NK-92 treated with Interleukin-12 subunit alpha and Interleukin-12 subunit beta, amount 100 ng/mL, for 24 hours (cell line): ENCODE data around the gene GDF11.

Experiments
- DNase-seq: peaks from one replicate; lab custom pipeline; 2025; lab: John Stamatoyannopoulos, UW

GDF11 gene

GRCh38 chr12:55707219-55707671, 35.7 kb upstream of the GDF11 start:
- DNase-seq, result no peak

- DNase-seq, result no peak
Observed at GRCh38 chr12:55707841-55708694, 34.9 kb upstream of the GDF11 start, which contains the start of gene ITGA7. TSS of gene ITGA7 (minus strand) at chr12:55707904. CDS start at chr12:55707682, 222 bp downstream.

DNA sequence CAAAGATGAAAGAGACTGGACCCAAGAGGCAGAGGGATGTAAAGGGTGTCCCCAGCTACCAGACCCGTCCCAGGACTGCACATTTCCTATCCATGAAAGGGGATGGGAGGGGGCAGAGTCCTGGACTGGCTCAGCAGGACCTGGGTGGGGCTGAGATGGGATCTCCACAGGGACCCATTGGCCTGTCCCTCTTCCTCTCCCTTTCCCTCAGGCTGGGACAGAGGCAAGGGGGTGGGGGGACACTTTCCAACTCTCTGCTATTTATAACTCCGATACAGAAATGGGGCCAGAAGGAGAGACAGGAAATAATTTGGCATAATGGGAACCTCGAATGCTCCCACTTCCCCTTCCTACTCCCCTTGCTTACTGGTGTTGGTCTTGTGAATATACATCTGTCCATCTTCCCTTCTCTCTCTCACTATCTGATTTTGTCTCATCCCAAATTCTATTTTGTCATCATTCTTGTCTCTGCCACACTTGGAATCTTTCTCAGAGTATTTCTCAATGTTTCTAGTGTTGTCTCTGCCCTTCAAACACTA, 34.2 kb upstream of the GDF11 start:
- DNase-seq, result no peak

DNA sequence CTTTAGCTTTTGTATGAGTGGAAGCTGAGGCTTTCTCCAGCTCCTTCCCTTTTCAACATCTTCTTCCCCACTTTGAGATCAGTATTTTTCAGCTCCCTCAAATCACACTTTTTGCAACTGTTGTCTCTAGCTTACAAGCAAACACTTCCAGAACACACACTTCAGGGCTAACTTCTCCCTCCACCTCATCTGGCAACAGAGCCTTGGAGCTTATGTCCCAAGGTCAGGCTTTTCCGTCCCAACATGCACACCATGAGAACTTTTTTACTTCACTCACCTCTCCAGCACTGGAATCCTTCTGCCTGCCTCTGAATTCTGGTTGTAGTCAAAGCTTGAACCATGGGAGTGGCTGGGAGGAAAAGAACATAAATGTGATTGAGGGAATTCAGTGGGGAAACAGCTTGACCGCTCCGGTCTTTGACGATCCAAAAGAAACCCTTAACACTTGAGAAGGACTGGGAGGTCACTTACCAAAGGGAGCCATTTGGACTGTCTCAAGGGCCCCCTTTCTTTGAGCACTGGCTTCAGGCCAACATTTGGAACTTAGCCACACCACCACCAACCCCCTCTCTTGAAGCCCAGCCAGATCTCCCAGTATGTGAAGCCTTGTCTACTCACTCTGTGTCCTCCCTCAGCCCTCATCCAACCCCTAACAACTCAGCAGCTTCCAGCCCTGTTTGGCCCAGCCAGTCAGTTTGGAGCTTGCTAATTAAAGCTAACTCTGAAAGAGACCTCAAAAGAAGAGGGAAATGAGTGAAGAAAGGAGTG, 31.0 kb upstream of the GDF11 start:
- no peak for DNase-seq

DNA sequence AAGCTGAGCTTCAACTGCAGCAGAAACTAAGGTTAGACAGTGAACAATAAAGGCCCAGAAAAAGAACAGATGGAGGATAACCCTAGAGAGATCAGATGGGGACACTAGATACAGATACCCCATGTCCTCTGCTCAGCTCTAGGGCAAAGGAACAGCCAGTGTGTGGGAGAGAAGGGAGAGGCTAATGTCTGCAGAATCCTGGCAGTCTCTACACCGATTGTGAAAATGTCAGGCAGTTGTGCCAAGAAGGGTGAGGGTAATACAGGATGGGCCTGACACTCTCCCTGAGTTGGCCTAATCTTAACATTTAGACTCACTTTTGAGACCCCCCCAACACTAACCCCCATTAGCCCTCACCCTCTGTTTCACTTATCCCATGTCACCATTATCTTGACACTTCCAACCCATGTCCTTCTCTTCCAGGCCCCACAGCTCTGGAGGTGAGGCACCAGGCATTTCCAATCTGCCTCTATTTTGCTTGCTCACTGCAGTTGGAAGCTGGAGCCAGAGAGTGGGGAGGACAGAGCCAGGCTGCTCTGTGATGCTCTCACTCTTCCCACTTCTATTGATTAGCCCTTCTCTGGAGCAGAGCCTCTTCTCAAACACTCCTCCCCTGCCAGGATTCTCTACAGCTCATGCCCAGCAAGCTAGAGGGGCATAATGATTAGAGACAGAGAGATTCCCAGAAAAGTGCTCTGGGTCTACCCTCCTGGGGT, 30.1 kb upstream of the GDF11 start:
- DNase-seq, result no peak

- DNase-seq, result no peak
Observed at GRCh38 chr12:55713721-55714120, 29.2 kb upstream of the GDF11 start.

GRCh38 chr12:55715169-55715764, 27.7 kb upstream of the GDF11 start:
- no peak for DNase-seq

DNA sequence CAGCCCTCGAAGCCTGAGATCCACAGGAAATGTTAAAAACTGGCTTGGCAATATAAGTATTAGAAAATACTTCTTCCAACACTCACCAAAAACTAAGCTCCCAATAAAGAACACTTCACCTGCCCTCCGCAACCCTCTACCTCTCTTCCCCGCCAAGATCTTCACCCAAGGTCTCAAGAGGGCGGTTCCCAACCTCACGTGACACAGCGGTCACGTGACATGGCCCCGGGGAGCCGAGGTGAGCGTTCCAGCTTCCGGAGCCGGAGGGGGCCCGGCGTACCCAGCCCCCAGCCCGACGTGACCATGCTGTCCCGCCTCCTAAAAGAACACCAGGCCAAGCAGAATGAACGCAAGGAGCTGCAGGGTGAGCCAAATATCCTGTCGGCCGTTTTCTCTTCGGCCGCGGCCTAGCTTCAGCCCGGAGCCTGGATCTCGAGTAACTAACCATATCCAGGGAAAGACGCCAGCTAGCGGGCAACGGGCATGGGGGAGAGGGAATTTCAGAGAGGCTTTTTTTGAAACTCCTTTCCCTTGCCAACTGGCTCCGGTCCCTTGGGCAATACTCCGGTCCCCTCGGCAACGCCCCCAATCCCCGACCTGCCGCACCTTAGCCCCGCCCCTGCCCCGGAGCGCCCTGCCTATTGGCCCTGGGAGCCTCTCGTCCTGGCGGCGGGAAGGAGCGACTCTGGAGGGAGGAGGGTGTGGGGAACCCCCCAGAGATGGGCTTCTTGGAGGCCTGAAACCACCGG, 26.9 kb upstream of the GDF11 start, which contains the start of gene BLOC1S1:
BLOC1S1 (plus strand) TSS at position 214 of the 749 bp plus-strand sequence; CDS start at position 220, 6 bp downstream.
- peak; percentile 87 for DNase-seq

DNA sequence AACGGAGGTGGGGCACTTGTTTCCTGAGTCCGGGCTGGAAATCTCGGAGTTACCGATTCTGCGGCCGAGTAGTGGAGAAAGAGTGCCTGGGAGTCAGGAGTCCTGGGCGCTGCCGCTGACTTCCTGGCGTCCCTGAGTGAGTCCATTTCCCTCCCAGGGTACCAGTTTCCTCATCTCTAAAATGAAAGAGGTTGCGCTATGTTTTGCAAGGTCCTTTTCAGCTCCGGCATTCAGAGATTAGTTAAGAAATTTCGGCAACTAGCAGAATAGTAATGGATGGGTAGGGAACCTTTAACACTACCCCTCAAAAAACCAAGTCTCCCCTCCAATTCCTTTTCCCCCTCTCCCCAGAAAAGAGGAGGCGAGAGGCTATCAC, 26.4 kb upstream of the GDF11 start:
- DNase-seq, result no peak

- DNase-seq, result no peak
Observed at GRCh38 chr12:55717011-55718007, 25.6 kb upstream of the GDF11 start.

DNA sequence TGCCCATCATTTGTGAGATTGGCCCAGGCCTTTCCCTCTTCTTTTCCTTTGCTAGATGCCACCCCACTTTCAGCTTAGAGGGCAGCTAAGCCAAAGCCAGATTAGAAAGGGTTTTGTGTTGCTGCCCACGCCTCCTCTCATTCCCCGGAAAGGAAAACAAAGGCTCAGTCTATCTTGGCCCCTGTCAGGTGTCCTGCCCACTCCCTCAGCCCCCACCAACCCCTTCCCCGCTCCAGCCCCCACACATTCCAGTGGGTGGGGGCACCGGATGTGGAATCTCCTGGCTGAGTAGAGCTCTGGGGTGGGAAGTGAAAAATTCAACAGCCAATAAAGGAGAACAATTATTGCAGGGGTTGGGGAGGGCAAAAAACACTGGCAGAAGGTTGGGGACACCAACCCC, 24.9 kb upstream of the GDF11 start:
- no peak for DNase-seq

- no peak for DNase-seq
Observed at GRCh38 chr12:55718624-55719275, 24.2 kb upstream of the GDF11 start.

GRCh38 chr12:55719371-55719770, 23.6 kb upstream of the GDF11 start:
- DNase-seq, result no peak

GRCh38 chr12:55720071-55720564, 22.8 kb upstream of the GDF11 start, which contains the start of gene RDH5:
TSS of gene RDH5 (plus strand) at chr12:55720393. CDS start at chr12:55721185, 792 bp downstream.
- no peak for DNase-seq

GRCh38 chr12:55720894-55721444, 22.0 kb upstream of the GDF11 start:
- DNase-seq, result peak; percentile 20

DNA sequence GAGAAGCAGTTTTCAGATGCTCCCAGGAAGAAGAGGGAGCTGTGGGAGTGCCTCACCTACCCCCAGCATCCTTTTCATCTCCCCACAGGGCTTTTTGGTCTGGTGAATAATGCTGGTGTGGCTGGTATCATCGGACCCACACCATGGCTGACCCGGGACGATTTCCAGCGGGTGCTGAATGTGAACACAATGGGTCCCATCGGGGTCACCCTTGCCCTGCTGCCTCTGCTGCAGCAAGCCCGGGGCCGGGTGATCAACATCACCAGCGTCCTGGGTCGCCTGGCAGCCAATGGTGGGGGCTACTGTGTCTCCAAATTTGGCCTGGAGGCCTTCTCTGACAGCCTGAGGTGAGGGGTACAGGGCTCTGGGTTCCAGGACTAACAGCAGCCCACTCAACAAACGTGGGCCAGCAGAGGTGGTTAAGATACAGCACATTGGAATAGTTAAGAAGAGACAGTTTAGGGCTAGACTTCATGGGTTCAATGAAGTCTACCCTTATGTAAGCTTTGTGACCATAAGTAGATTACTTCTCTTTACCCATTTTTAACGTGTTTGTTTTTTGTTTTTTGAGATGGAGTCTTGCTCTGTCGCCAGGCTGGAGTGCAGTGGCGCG, 21.2 kb upstream of the GDF11 start:
- DNase-seq, result no peak

DNA sequence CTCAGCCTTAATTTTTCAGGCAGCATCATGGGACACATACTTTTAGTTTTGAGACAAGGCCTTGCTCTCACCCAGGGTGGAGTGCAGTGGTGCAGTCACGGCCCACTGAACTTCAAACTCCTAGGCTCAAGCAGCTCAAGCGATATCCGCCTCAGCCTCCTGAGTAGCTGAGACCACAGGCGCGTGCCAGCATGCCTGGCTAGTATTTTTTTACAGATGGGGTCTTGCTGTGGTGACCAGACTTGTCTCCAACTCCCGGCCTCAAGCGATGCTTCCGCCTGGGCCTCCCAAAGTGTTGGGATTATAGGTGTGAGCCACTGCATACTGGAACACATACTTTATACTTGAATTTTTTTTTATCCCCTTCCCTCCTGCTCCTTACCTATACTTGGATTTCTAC, 20.0 kb upstream of the GDF11 start:
- DNase-seq, result no peak
